Neural cell (in vitro differentiated cells): ENCODE measurements around the gene VEPH1. TPM values are rescaled to one million over a fixed set of nuclear protein-coding genes. Genes with fewer than 3 reads are reported as not detected.

Experiments used
- H2AFZ ChIP-seq: fragments of 200-600, 300-800 bp; sonication (generic), shearing (Covaris generic); 2 replicates; pipeline ENCODE4 v1.6.0; 2014; ENCODE audit warnings: low read depth, mild to moderate bottlenecking, antibody characterized with exemption, low read length, moderate library complexity
- H3F3A ChIP-seq: fragments of 200-600 bp; shearing (Covaris generic); 2 replicates; pipeline ENCODE4 v1.6.1; 2016; ENCODE audit warnings: mild to moderate bottlenecking, moderate library complexity, mixed read lengths, antibody characterized with exemption, low read length; ENCODE audit not compliant: insufficient read depth, poor library complexity, severe bottlenecking
- H3K27ac ChIP-seq: fragments of 200-600, 300-800 bp; sonication (generic), shearing (Covaris generic); 2 replicates; pipeline ENCODE4 v1.5.1; 2014; ENCODE audit warnings: mild to moderate bottlenecking, low read length, moderate library complexity
- H3K27me3 ChIP-seq: fragments of 300-800, 200-600 bp; sonication (generic), shearing (Covaris generic); 2 replicates; pipeline ENCODE4 v1.6.0; 2014; ENCODE audit warnings: mild to moderate bottlenecking, low read depth, low read length, moderate library complexity; ENCODE audit not compliant: insufficient read depth
- H3K36me3 ChIP-seq: fragments of 300-800, 200-600 bp; sonication (generic), shearing (Covaris generic); 2 replicates; pipeline ENCODE4 v1.5.1; 2014; ENCODE audit warnings: mild to moderate bottlenecking, antibody characterized with exemption, low read length, moderate library complexity; ENCODE audit not compliant: insufficient read depth
- H3K4me2 ChIP-seq: fragments of 300-800, 200-600 bp; sonication (generic), shearing (Covaris generic); 2 replicates; pipeline ENCODE4 v1.6.0; 2014; ENCODE audit warnings: mild to moderate bottlenecking, low read length
- H3K4me3 ChIP-seq: fragments of 300-800, 200-600 bp; sonication (generic), shearing (Covaris generic); 2 replicates; pipeline ENCODE4 v1.5.1; 2014; ENCODE audit warnings: mild to moderate bottlenecking, low read length, moderate library complexity
- H3K79me2 ChIP-seq: fragments of 200-600 bp; shearing (Covaris generic); replicated peaks from 2 replicates; pipeline ENCODE4 v1.6.0; 2014; ENCODE audit warnings: mild to moderate bottlenecking, low read length, moderate library complexity; ENCODE audit not compliant: insufficient read depth
- H3K9ac ChIP-seq: fragments of 300-800, 200-600 bp; sonication (generic), shearing (Covaris generic); 2 replicates; pipeline ENCODE4 v1.6.1; 2016; ENCODE audit warnings: mild to moderate bottlenecking, low read length, mixed read lengths
- H3K9me2 ChIP-seq: fragments of 200-600 bp; shearing (Covaris generic); 2 replicates; pipeline ENCODE4 v1.6.1; 2016; ENCODE audit warnings: mild to moderate bottlenecking, low read length, mixed read lengths; ENCODE audit not compliant: insufficient read depth
- H3K9me3 ChIP-seq: fragments of 200-600, 300-800 bp; sonication (generic), shearing (Covaris generic); 2 replicates; pipeline ENCODE4 v1.6.1; 2016; ENCODE audit warnings: mild to moderate bottlenecking, mixed run types, low read length, moderate library complexity, mixed read lengths
- H4K20me1 ChIP-seq: fragments of 200-600 bp; shearing (Covaris generic); 2 replicates; pipeline ENCODE4 v1.6.1; 2016; ENCODE audit warnings: mild to moderate bottlenecking, mixed run types; ENCODE audit not compliant: insufficient read depth
- CTCF ChIP-seq: fragments of 450-650 bp; IDR thresholded peaks from 2 replicates; pipeline ENCODE4 v1.5.1; 2014; ENCODE audit warnings: antibody characterized with exemption, mild to moderate bottlenecking, moderate library complexity; ENCODE audit not compliant: poor library complexity, severe bottlenecking
- EP300 ChIP-seq: fragments of 450-650 bp; conservative IDR thresholded peaks from 2 replicates; pipeline ENCODE4 v1.6.1; 2014; ENCODE audit warnings: antibody characterized with exemption, mild to moderate bottlenecking, moderate library complexity; ENCODE audit not compliant: poor library complexity, severe bottlenecking
- EZH2 ChIP-seq: fragments of 200-600, 300-800 bp; shearing (Covaris generic), sonication (generic); IDR thresholded peaks from 2 replicates; pipeline ENCODE4 v1.6.1; 2014; ENCODE audit warnings: antibody characterized with exemption, low read length, borderline replicate concordance, mild to moderate bottlenecking; ENCODE audit not compliant: insufficient read depth, poor library complexity, severe bottlenecking
- MXI1 ChIP-seq: fragments of 450-650 bp; conservative IDR thresholded peaks from 2 replicates; pipeline ENCODE4 v1.6.1; 2014; ENCODE audit warnings: antibody characterized with exemption, mild to moderate bottlenecking; ENCODE audit not compliant: poor library complexity, severe bottlenecking
- POLR2AphosphoS5 ChIP-seq: IDR thresholded peaks from 2 replicates; pipeline ENCODE4 v1.6.1; 2012
- RAD21 ChIP-seq: fragments of 450-650 bp; conservative IDR thresholded peaks from 2 replicates; pipeline ENCODE4 v1.6.1; 2014; ENCODE audit warnings: antibody characterized with exemption, mild to moderate bottlenecking, moderate library complexity
- REST ChIP-seq: IDR thresholded peaks from 2 replicates; pipeline ENCODE4 v1.6.1; 2012; ENCODE audit warnings: borderline replicate concordance
- SMC3 ChIP-seq: fragments of 450-650 bp; conservative IDR thresholded peaks from 2 replicates; pipeline ENCODE4 v1.6.1; 2014; ENCODE audit warnings: antibody characterized with exemption, mild to moderate bottlenecking, moderate library complexity; ENCODE audit not compliant: poor library complexity
- TAF1 ChIP-seq: IDR thresholded peaks from 2 replicates; pipeline ENCODE4 v1.6.1; 2012; ENCODE audit warnings: low read depth
- polyA plus RNA-seq: library from polyadenylated mRNA; depleted of rRNA; stranded (reverse); fragments of >200 nt; gene quantifications from 2 replicates; pipeline ENCODE4 v1.2.3, GENCODE V29; 2014

Gene VEPH1
- polyA plus RNA-seq, 1 donor from 2014 or later, result 0.89 TPM

GRCh38 chr3:157508461-157508860 lies 5.2 kb upstream of the VEPH1 start:
- H2AFZ ChIP-seq, result no peak overlapping the region
- no peak overlapping the region for H3K9ac ChIP-seq
- TF ChIP-seq RAD21 (no peak), TAF1 (no peak), SMC3 (no peak)
- no peaks in the 10 kb centered on the region for H3K9me3 ChIP-seq
- H3K36me3 ChIP-seq, result no peaks in the 10 kb centered on the region
- H3F3A ChIP-seq, result no peaks in the 10 kb centered on the region
- no peak overlapping the region for H3K4me2 ChIP-seq
- no peaks in the 10 kb centered on the region for H3K27me3 ChIP-seq
- H3K4me3 ChIP-seq, result no peak overlapping the region
- H3K79me2 ChIP-seq, result no peaks in the 10 kb centered on the region
- no peaks in the 10 kb centered on the region for H4K20me1 ChIP-seq
- H3K27ac ChIP-seq, result no peak overlapping the region
- no peaks in the 10 kb centered on the region for H3K9me2 ChIP-seq

- H3K4me2 ChIP-seq, result no peak overlapping the region
Measured at GRCh38 chr3:157501863-157502262, 1.4 kb downstream of the VEPH1 start.

GRCh38 chr3:157500232-157500631 lies 3.0 kb downstream of the VEPH1 start:
- no peak for TF ChIP-seq TAF1
- TF ChIP-seq RAD21, result no peak
- no peak for TF ChIP-seq REST
- TF ChIP-seq POLR2AphosphoS5, result no peak
- TF ChIP-seq CTCF, result no peak
- no peak for TF ChIP-seq SMC3
- no peak for TF ChIP-seq EZH2
- TF ChIP-seq MXI1, result no peak
- TF ChIP-seq EP300, result no peak
- Histone ChIP-seq H3K36me3 (no peaks in the 10 kb centered on the region), H3K79me2 (no peaks in the 10 kb centered on the region), H3K4me3 (no peak overlapping the region), H2AFZ (no peak overlapping the region), H3F3A (no peaks in the 10 kb centered on the region), H3K9me2 (no peaks in the 10 kb centered on the region), H3K27ac (no peak overlapping the region), H3K9ac (no peak overlapping the region), H3K4me2 (no peak overlapping the region), H3K27me3 (no peaks in the 10 kb centered on the region), H4K20me1 (no peaks in the 10 kb centered on the region), H3K9me3 (no peaks in the 10 kb centered on the region)

More at GRCh38 chr3:157501863-157502262, 1.4 kb downstream of the VEPH1 start:
- H3K9ac ChIP-seq, result no peak overlapping the region
- H2AFZ ChIP-seq, result no peak overlapping the region
- no peak overlapping the region for H3K4me3 ChIP-seq
- TF ChIP-seq REST (no peak), TAF1 (no peak), EZH2 (no peak), SMC3 (no peak), MXI1 (no peak)
- no peaks in the 10 kb centered on the region for H3F3A ChIP-seq
- no peaks in the 10 kb centered on the region for H3K9me2 ChIP-seq
- H3K27ac ChIP-seq, result no peak overlapping the region
- no peaks in the 10 kb centered on the region for H3K9me3 ChIP-seq
- no peaks in the 10 kb centered on the region for H4K20me1 ChIP-seq
- no peaks in the 10 kb centered on the region for H3K36me3 ChIP-seq
- no peaks in the 10 kb centered on the region for H3K79me2 ChIP-seq
- no peaks in the 10 kb centered on the region for H3K27me3 ChIP-seq
